K562 (cell line): Measurements from ENCODE around the gene SPDEF. TPM values are rescaled to one million over a fixed set of nuclear protein-coding genes. Genes with fewer than 3 reads are reported as not detected.

Source experiments
- BCL6 ChIP-seq: fragments of 250-450 bp; sonication (Bioruptor Pico); IDR thresholded peaks from 2 replicates; pipeline ENCODE4 v1.4.0; 2020
- CHD4 ChIP-seq: fragments of 200-600 bp; sonication (generic); IDR thresholded peaks from 3 replicates; pipeline ENCODE4 v1.6.1; 2012; ENCODE audit warnings: low read depth, mild to moderate bottlenecking, mixed read lengths, low read length, inconsistent platforms; ENCODE audit not compliant: insufficient read depth, insufficient replicate concordance, poor library complexity, severe bottlenecking
- EWSR1 ChIP-seq: fragments of 450-650 bp; IDR thresholded peaks from 2 replicates; pipeline ENCODE4 v1.6.1; 2018; ENCODE audit warnings: borderline replicate concordance, mild to moderate bottlenecking, low read depth, moderate library complexity; ENCODE audit not compliant: partially characterized antibody
- HMGN3 ChIP-seq: IDR thresholded peaks from 2 replicates; pipeline ENCODE4 v1.6.1; 2011; ENCODE audit warnings: borderline replicate concordance, low read depth, mild to moderate bottlenecking, mixed read lengths, low read length; ENCODE audit not compliant: insufficient read length; ENCODE audit errors: extremely low read depth
- HNRNPL ChIP-seq: fragments of 200-400 bp; formaldehyde crosslinking; IDR thresholded peaks from 2 replicates; pipeline ENCODE4 v1.6.1; 2017; ENCODE audit warnings: low read depth, mild to moderate bottlenecking, low read length
- HNRNPLL ChIP-seq: fragments of 200-400 bp; formaldehyde crosslinking; IDR thresholded peaks from 2 replicates; pipeline ENCODE4 v1.6.1; 2017; ENCODE audit warnings: low read length, low read depth, mild to moderate bottlenecking; ENCODE audit not compliant: poor library complexity, severe bottlenecking
- HOXB6 ChIP-seq: fragments of 250-450 bp; sonication (Bioruptor Pico); IDR thresholded peaks from 2 replicates; pipeline ENCODE4 v1.5.1; 2022; ENCODE audit warnings: mild to moderate bottlenecking, borderline replicate concordance
- KLF13 ChIP-seq: fragments of 450-650 bp; IDR thresholded peaks from 2 replicates; pipeline ENCODE4 v1.6.1; 2016; ENCODE audit warnings: missing genetic modification characterization, low read depth, mild to moderate bottlenecking, missing compliant biosample characterization, moderate library complexity, borderline replicate concordance
- MAFF ChIP-seq: IDR thresholded peaks from 2 replicates; pipeline ENCODE4 v1.6.1; 2012; ENCODE audit warnings: low read length, improper control_type of control experiment
- PATZ1 ChIP-seq: fragments of 250-450 bp; sonication (Bioruptor Pico); IDR thresholded peaks from 2 replicates; pipeline ENCODE4 v1.5.0; 2020; ENCODE audit warnings: mild to moderate bottlenecking, borderline replicate concordance
- POLR2H ChIP-seq: IDR thresholded peaks from 2 replicates; pipeline ENCODE4 v1.6.1; 2016; ENCODE audit warnings: missing genetic modification characterization, low read depth, mild to moderate bottlenecking, control low read depth, missing compliant biosample characterization, moderate library complexity
- RBM14 ChIP-seq: fragments of 200-400 bp; formaldehyde crosslinking; IDR thresholded peaks from 2 replicates; pipeline ENCODE4 v1.6.1; 2018; ENCODE audit warnings: low read depth, mild to moderate bottlenecking, low read length, moderate library complexity, borderline replicate concordance; ENCODE audit not compliant: insufficient read depth
- SP1 ChIP-seq: sonication (generic); formaldehyde crosslinking; IDR thresholded peaks from 2 replicates; pipeline ENCODE4 v1.8.1; 2022; ENCODE audit warnings: mild to moderate bottlenecking, missing genetic modification reagents
- SRSF1 ChIP-seq: fragments of 200-400 bp; formaldehyde crosslinking; IDR thresholded peaks from 2 replicates; pipeline ENCODE4 v1.6.1; 2017; ENCODE audit warnings: mild to moderate bottlenecking, low read depth, low read length, moderate library complexity
- SUPT5H ChIP-seq: fragments of 450-650 bp; IDR thresholded peaks from 2 replicates; pipeline ENCODE4 v1.6.1; 2016
- USF2 ChIP-seq: sonication (generic); formaldehyde crosslinking; IDR thresholded peaks from 2 replicates; pipeline ENCODE4 v1.5.0; 2020; ENCODE audit warnings: missing genetic modification reagents
- ZBTB49 ChIP-seq: sonication (generic); formaldehyde crosslinking; IDR thresholded peaks from 2 replicates; pipeline ENCODE4 v1.8.0; 2022; ENCODE audit warnings: missing genetic modification reagents, mild to moderate bottlenecking, borderline replicate concordance
- ZFP91 ChIP-seq: sonication (generic); formaldehyde crosslinking; IDR thresholded peaks from 2 replicates; pipeline ENCODE4 v1.8.0; 2022; ENCODE audit warnings: mild to moderate bottlenecking, missing genetic modification reagents
- polyA plus RNA-seq, 8 experiments: library from polyadenylated mRNA; depleted of rRNA in 4 of 8; stranded (reverse) in 5 of 8; unstranded in 3 of 8; fragments of >200 nt; fragmentation: Nextera tagmentation in 2 of 8; fragmentation: Illumina TruSeq in 1 of 8; extraction: Ambion mirVana in 2 of 8; extraction: Trizol in 1 of 8; gene quantifications; 2 replicates each; pipeline versions ENCODE4 v1.2.1 to v1.2.3, GENCODE V29; 2011 to 2014; ENCODE audit warnings: inconsistent platforms in 1 of 8, missing spikeins in 1 of 8
- total RNA-seq, 7 experiments: library from RNA; depleted of rRNA in 6 of 7; stranded (reverse); fragments of >200 nt in 6 of 7; fragmentation: Illumina TruSeq in 2 of 7; extraction: Trizol in 2 of 7; gene quantifications; 2 replicates each; pipeline versions ENCODE4 v1.2.1 to v1.2.3, GENCODE V29; 2011 to 2021; ENCODE audit warnings: low replicate concordance in 1 of 7

Gene SPDEF
- total and polyA plus RNA-seq, 9 of the 15 experiments (the other 6 are each of a cell fraction or from before 2014, with no cell fraction given), result 0.04 to 0.12 (median 0.11) TPM; not detected in 5

GRCh38 chr6:34560366-34561226 is 4.5 kb upstream of the SPDEF start (continued):
- TF ChIP-seq EWSR1, result no peak
- TF ChIP-seq ZFP91 (CRISPR knock-in tag), result no peak
- peak; percentile 91 for TF ChIP-seq CHD4
- TF ChIP-seq BCL6 (CRISPR knock-in tag), result no peak
- peak; percentile 69 for TF ChIP-seq SUPT5H
- TF ChIP-seq HNRNPLL, result peak; percentile 69
- TF ChIP-seq RBM14, result no peak
- peak; percentile 68; the same call in 1 of the 2 replicates for TF ChIP-seq SP1 (CRISPR knock-in tag)
- no peak for TF ChIP-seq HOXB6
- no peak for TF ChIP-seq HNRNPL
- no peak for TF ChIP-seq PATZ1 (CRISPR knock-in tag)
- no peak for TF ChIP-seq MAFF
- TF ChIP-seq KLF13 (tag), result peak; percentile 41; the same call in 1 of the 2 replicates
- TF ChIP-seq SRSF1, result no peak
- TF ChIP-seq ZBTB49 (CRISPR knock-in tag), result no peak
- no peak for TF ChIP-seq USF2 (CRISPR knock-in tag)
- peak; percentile 92 for TF ChIP-seq HMGN3
- TF ChIP-seq POLR2H (tag), result no peak
